ENCODE data around the gene EPB41. TPM values are rescaled to one million over a fixed set of nuclear protein-coding genes. Genes with fewer than 3 reads are reported as not detected.

Gene EPB41
- total RNA-seq, 1 experiment from 2014 or later, result 20.2 TPM

DNA sequence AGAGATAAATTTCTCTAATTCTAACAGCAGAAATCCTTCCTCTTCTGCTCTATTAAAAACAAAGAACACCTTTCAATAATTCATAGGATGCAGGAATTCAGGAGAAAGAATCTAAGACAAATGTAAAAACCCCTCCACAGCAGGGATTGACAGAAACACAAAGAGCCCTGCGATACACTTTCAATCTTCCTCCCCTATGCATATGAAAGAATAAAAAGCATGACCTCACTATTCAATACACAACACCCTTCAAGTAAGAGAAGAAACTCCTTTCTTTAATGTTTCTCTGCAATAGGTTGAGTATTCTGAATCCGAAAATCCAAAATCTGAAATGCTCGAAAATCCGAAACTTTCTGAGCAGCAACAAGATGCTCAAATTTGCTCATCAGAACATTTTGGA lies 250.2 kb downstream of the EPB41 start:
- CTCF ChIA-PET, result no interaction called here
- TF ChIP-seq TCF7L2 (IDR thresholded peaks at IDR 0.05; ENCODE audit: low read depth, low read length), result no peak
- TF ChIP-seq POLR2AphosphoS5 (IDR thresholded peaks at IDR 0.05; ENCODE audit: low read depth, low read length), result no peak
- TF ChIP-seq, protein P1, sequence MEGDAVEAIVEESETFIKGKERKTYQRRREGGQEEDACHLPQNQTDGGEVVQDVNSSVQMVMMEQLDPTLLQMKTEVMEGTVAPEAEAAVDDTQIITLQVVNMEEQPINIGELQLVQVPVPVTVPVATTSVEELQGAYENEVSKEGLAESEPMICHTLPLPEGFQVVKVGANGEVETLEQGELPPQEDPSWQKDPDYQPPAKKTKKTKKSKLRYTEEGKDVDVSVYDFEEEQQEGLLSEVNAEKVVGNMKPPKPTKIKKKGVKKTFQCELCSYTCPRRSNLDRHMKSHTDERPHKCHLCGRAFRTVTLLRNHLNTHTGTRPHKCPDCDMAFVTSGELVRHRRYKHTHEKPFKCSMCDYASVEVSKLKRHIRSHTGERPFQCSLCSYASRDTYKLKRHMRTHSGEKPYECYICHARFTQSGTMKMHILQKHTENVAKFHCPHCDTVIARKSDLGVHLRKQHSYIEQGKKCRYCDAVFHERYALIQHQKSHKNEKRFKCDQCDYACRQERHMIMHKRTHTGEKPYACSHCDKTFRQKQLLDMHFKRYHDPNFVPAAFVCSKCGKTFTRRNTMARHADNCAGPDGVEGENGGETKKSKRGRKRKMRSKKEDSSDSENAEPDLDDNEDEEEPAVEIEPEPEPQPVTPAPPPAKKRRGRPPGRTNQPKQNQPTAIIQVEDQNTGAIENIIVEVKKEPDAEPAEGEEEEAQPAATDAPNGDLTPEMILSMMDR (IDR thresholded peaks at IDR 0.05), result no peak
- no peak for TF ChIP-seq SIN3A (IDR thresholded peaks at IDR 0.05; ENCODE audit: borderline replicate concordance, insufficient read depth, low read depth, low read length)
- TF ChIP-seq, protein P2, sequence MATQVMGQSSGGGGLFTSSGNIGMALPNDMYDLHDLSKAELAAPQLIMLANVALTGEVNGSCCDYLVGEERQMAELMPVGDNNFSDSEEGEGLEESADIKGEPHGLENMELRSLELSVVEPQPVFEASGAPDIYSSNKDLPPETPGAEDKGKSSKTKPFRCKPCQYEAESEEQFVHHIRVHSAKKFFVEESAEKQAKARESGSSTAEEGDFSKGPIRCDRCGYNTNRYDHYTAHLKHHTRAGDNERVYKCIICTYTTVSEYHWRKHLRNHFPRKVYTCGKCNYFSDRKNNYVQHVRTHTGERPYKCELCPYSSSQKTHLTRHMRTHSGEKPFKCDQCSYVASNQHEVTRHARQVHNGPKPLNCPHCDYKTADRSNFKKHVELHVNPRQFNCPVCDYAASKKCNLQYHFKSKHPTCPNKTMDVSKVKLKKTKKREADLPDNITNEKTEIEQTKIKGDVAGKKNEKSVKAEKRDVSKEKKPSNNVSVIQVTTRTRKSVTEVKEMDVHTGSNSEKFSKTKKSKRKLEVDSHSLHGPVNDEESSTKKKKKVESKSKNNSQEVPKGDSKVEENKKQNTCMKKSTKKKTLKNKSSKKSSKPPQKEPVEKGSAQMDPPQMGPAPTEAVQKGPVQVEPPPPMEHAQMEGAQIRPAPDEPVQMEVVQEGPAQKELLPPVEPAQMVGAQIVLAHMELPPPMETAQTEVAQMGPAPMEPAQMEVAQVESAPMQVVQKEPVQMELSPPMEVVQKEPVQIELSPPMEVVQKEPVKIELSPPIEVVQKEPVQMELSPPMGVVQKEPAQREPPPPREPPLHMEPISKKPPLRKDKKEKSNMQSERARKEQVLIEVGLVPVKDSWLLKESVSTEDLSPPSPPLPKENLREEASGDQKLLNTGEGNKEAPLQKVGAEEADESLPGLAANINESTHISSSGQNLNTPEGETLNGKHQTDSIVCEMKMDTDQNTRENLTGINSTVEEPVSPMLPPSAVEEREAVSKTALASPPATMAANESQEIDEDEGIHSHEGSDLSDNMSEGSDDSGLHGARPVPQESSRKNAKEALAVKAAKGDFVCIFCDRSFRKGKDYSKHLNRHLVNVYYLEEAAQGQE (IDR thresholded peaks at IDR 0.05; ENCODE audit: insufficient read depth in 1 of 2, low read depth in 2 of 2, low read length in 1 of 2), result no peak
- Histone ChIP-seq H3K4me3 (ENCODE audit: low read depth in 2 of 2, low read length in 2 of 2) (no peak overlapping the region), H3K36me3 (ENCODE audit: control insufficient read depth, insufficient read depth, low read length) (peaks cover 23% of the 10 kb centered on the region), H3K27me3 (ENCODE audit: control insufficient read depth, insufficient read depth, low read length) (no peaks in the 10 kb centered on the region), H3K4me1 (ENCODE audit: control insufficient read depth, insufficient read depth, low read length) (no peaks in the 10 kb centered on the region), H3K27ac (ENCODE audit: low read length) (no peak overlapping the region), H3K9me3 (ENCODE audit: control insufficient read depth, insufficient read depth, low read depth, low read length) (no peaks in the 10 kb centered on the region)
- no TSS peak for BruUV-seq (replicated peaks)
- intact Hi-C loops (cut with micrococcal nuclease; ENCODE audit: unreplicated experiment), result no loop called here
- POLR2A ChIA-PET, result no interaction called here
- ATAC-seq (no peak), DNase-seq (ENCODE audit: low read depth, low spot score) (no peak)
- in situ Hi-C loops (cut with HindIII; ENCODE audit: low pct_unique_long_range_greater_than_20kb, low sequenced_read_pairs), result no loop called here

DNA sequence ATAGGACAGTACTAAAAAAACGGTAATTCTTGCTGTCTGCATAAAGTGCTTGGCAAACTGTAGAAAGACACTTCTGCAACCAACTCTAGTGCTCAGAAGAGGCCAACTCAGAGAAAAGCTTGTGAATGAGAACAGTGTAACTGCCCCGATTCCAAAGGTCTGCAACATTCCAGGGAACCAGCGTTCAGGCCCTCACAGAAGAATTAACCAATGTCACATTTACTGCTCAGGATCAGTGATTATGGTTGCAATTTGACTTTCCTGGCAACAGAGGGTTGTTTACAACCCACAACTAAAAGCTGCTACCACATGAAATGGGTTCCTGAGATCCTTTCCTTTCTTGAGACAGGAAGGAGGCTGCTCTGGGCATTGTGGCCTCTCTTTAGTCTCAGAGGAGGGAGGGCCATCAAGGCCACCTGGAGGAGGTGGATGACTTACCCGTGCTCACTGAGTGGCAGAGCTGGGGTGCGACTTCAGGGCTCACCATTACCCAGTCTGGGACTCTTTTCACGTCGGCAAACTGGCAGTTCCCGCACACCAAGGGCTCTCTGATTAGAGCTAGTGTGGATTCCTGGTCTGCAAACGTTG lies 252.0 kb downstream of the EPB41 start:
- no peaks in the 10 kb centered on the region for H3K9me3 ChIP-seq (ENCODE audit: control insufficient read depth, insufficient read depth, low read depth, low read length)
- no peak overlapping the region for H3K4me3 ChIP-seq (ENCODE audit: low read depth in 2 of 2, low read length in 2 of 2)
- ATAC-seq (0 out of 2 replicates have a peak, but pooled peaks have one; percentile 13), DNase-seq (ENCODE audit: low read depth, low spot score) (no peak)
- H3K4me1 ChIP-seq (ENCODE audit: control insufficient read depth, insufficient read depth, low read length), result peaks cover 7% of the 10 kb centered on the region; the same call in 1 of the 2 replicates
- intact Hi-C loops (cut with micrococcal nuclease; ENCODE audit: unreplicated experiment) (no loop called here), in situ Hi-C loops (cut with HindIII; ENCODE audit: low pct_unique_long_range_greater_than_20kb, low sequenced_read_pairs) (no loop called here)
- no TSS peak for BruUV-seq (replicated peaks)
- CTCF ChIA-PET, result interaction anchor here (0.6 kb wide), 1 partner anchor 392 kb away, joined by 3 read pairs; no protein-coding TSS in a partner anchor
- no peak overlapping the region for H3K27ac ChIP-seq (ENCODE audit: low read length)
- H3K27me3 ChIP-seq (ENCODE audit: control insufficient read depth, insufficient read depth, low read length), result no peaks in the 10 kb centered on the region
- peaks cover 12% of the 10 kb centered on the region for H3K36me3 ChIP-seq (ENCODE audit: control insufficient read depth, insufficient read depth, low read length)
- no peak for TF ChIP-seq POLR2AphosphoS5 (IDR thresholded peaks at IDR 0.05; ENCODE audit: low read depth, low read length)
- no peak for TF ChIP-seq SIN3A (IDR thresholded peaks at IDR 0.05; ENCODE audit: borderline replicate concordance, insufficient read depth, low read depth, low read length)
- TF ChIP-seq TCF7L2 (IDR thresholded peaks at IDR 0.05; ENCODE audit: low read depth, low read length), result no peak
- TF ChIP-seq, protein P1 (IDR thresholded peaks at IDR 0.05), result no peak
- TF ChIP-seq, protein P2 (IDR thresholded peaks at IDR 0.05; ENCODE audit: insufficient read depth in 1 of 2, low read depth in 2 of 2, low read length in 1 of 2), result no peak
- POLR2A ChIA-PET, result no interaction called here
